Adrenal gland (tissue), 19 donors: ENCODE measurements around the gene MDFIC2. TPM values are rescaled to one million over a fixed set of nuclear protein-coding genes. Genes with fewer than 3 reads are reported as not detected.
A peak's percentile ranks its signal among the peaks of the same experiment; 100 is the strongest.

Experiments
- DNase-seq, 7 donors: peaks; one replicate each; pipeline ENCODE4 v3.0.0-alpha.2; 2019 to 2020
- H3K27ac ChIP-seq, 5 donors: fragments of 200-600 bp; sonication (generic) in 4 of 5; 1 replicate in 3 of 5; 2 replicates in 2 of 5; pipeline versions ENCODE4 v1.5.1 to v1.8.0; 2016 to 2020; ENCODE audit warnings: mild to moderate bottlenecking in 1 of 5
- H3K27me3 ChIP-seq: fragments of 200-600 bp; 2 replicates; pipeline ENCODE4 v1.8.0; 2021
- H3K36me3 ChIP-seq, 2 donors: fragments of 200-600 bp; replicated peaks in 1 of 2; 1 replicate in 1 of 2; 2 replicates in 1 of 2; pipeline versions ENCODE4 v1.5.1 to v1.8.0; 2018 to 2022
- H3K4me1 ChIP-seq, 2 donors: fragments of 200-600 bp; replicated peaks in 1 of 2; 1 replicate in 1 of 2; 2 replicates in 1 of 2; pipeline versions ENCODE4 v1.5.1 to v1.8.0; 2018 to 2021
- H3K4me3 ChIP-seq, 4 donors: fragments of 200-600 bp; sonication (generic) in 3 of 4; one replicate each; pipeline ENCODE4 v1.5.1; 2016 to 2018
- H3K9me3 ChIP-seq, 3 donors: fragments of 200-600 bp; sonication (generic) in 1 of 3; replicated peaks in 1 of 3; 1 replicate in 2 of 3; 2 replicates in 1 of 3; pipeline versions ENCODE4 v1.5.1 to v1.8.0; 2016 to 2021
- POLR2A ChIP-seq, 2 donors: fragments of 450-650 bp; IDR thresholded peaks; one replicate each; pipeline ENCODE4 v1.6.1; 2017; ENCODE audit warnings: antibody characterized with exemption in 2 of 2, mild to moderate bottlenecking in 2 of 2, moderate library complexity in 1 of 2
- WGBS, 4 donors: extraction: QIAGEN DNeasy Blood & Tissue Kit in 2 of 4; methylation state at CpG; one replicate each; pipeline versions ENCODE4 v1.1.5 to v1.1.7; 2013 to 2017; 5-methylcytosine and 5-hydroxymethylcytosine counted together
- intact Hi-C, 2 donors: fragments of 100-400 bp; cut with DNase I; formaldehyde crosslinking; loops; one replicate each; pipeline versions ENCODE4 v1.14.1 to v1.15.0; 2022 to 2023
- long read RNA-seq, 10 donors: library from polyadenylated mRNA in 3 of 10; unstranded in 2 of 10; stranded (forward) in 1 of 10; transcript quantifications; one replicate each; pipeline ENCODE4 v2.0.0 and lab custom pipeline, GENCODE V29; 2021 to 2026
- polyA plus RNA-seq, 3 donors: library from polyadenylated mRNA; stranded (reverse); fragments of 200-250 nt in 2 of 3; fragments of 350-450 nt in 1 of 3; fragmentation: Illumina TruSeq in 1 of 3; extraction: RNeasy Lipid Tissue Mini Kit (QIAGEN cat#74804) in 1 of 3; gene quantifications; one replicate each; pipeline ENCODE4 v1.2.3, GENCODE V29; 2013 to 2014
- total RNA-seq, 9 donors: library from RNA; depleted of rRNA in 4 of 9; stranded (reverse); fragments of >200 nt in 4 of 9; fragments of 120-200 nt in 1 of 9; fragmentation: NEBNext Ultra II Directional in 1 of 9; extraction: Animal tissue kit (Norgen Biotek cat#: 25700) in 1 of 9; gene quantifications; one replicate each; pipeline versions ENCODE4 v1.1.0 to v1.2.4, GENCODE V29; 2013 to 2023
- TF ChIP-seq, protein P1 (sequence below), 6 experiments: fragments of 450-650 bp in 4 of 6; fragments of 200-600 bp in 2 of 6; sonication (generic) in 1 of 6; IDR thresholded peaks; 1 replicate in 5 of 6; 2 replicates in 1 of 6; pipeline versions ENCODE4 v1.5.1 to v1.8.0; 2016 to 2021; ENCODE audit warnings: antibody characterized with exemption in 6 of 6, mild to moderate bottlenecking in 2 of 6, moderate library complexity in 1 of 6
- donor health status: healthy with polysubstance abuse.
- donor health status: Bipolar disorder and iron deficiency.
- donor health status: DM: yes; HTN: yes; CAD: no.
- donor health status: DM: no; HTN: no; CAD: no.
- donor health status: DM: no; HTN: no; CAD: no.
- donor health status: DM: yes; HTN: yes; CAD: no.

MDFIC2 gene
- total RNA-seq (not detected), polyA plus RNA-seq (not detected)
- long read RNA-seq, donor 1 = 0 reads
- long read RNA-seq, donor 2 = 0 reads
- long read RNA-seq, donor 3 = 0 reads
- long read RNA-seq, donor 4 = 0 reads
- long read RNA-seq, donor 5 = 0 reads
- long read RNA-seq, donor 6 = 0 reads
- long read RNA-seq, donor 7 = 0 reads
- long read RNA-seq, donor 8 = 0 reads
- long read RNA-seq, donor 9 = 0 reads
- long read RNA-seq, donor 10 = 0 reads

DNA sequence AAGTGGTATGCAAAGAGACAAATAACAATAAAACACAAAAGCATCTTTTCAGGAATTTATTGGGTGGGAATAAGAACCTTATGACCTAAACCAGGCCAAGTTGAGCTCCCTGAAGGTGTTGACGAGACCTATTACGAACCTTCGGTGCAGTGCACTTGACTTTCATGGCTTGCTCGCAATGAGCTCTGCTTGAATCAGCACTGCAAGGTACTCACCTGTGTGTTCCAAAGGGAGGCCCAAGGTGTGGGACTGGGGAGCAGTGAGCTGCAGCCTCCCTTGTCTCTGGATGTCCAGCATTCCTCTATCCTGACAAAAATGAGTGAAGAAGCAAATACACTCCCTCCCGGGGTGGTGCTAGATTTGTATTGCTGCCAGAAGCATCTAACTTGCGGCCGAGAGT, at the start of gene MDFIC2:
Gene MDFIC2, minus strand, starts transcription at position 303 of the 400 bp plus-strand sequence. CDS start 665 bp downstream, outside the sequence.
- H3K9me3 ChIP-seq = no peaks in the 10 kb centered on the region
- TF ChIP-seq POLR2A (IDR thresholded peaks at IDR 0.05) = no peak
- TF ChIP-seq, protein P1, sequence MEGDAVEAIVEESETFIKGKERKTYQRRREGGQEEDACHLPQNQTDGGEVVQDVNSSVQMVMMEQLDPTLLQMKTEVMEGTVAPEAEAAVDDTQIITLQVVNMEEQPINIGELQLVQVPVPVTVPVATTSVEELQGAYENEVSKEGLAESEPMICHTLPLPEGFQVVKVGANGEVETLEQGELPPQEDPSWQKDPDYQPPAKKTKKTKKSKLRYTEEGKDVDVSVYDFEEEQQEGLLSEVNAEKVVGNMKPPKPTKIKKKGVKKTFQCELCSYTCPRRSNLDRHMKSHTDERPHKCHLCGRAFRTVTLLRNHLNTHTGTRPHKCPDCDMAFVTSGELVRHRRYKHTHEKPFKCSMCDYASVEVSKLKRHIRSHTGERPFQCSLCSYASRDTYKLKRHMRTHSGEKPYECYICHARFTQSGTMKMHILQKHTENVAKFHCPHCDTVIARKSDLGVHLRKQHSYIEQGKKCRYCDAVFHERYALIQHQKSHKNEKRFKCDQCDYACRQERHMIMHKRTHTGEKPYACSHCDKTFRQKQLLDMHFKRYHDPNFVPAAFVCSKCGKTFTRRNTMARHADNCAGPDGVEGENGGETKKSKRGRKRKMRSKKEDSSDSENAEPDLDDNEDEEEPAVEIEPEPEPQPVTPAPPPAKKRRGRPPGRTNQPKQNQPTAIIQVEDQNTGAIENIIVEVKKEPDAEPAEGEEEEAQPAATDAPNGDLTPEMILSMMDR (IDR thresholded peaks at IDR 0.05) = no peak
- no peak for DNase-seq
- no peak within 1 kb of the TSS for H3K4me3 ChIP-seq
- WGBS, 4 donors = 71 to 74% (median 72%) methylated on average over 7 of the region's 7 CpGs
- intact Hi-C loops = no loop called here
- H3K27ac ChIP-seq = no peak within 1 kb of the TSS
- H3K36me3 ChIP-seq = no peaks in the 10 kb centered on the region
- no peaks in the 10 kb centered on the region for H3K27me3 ChIP-seq
- H3K4me1 ChIP-seq = no peaks in the 10 kb centered on the region

DNA sequence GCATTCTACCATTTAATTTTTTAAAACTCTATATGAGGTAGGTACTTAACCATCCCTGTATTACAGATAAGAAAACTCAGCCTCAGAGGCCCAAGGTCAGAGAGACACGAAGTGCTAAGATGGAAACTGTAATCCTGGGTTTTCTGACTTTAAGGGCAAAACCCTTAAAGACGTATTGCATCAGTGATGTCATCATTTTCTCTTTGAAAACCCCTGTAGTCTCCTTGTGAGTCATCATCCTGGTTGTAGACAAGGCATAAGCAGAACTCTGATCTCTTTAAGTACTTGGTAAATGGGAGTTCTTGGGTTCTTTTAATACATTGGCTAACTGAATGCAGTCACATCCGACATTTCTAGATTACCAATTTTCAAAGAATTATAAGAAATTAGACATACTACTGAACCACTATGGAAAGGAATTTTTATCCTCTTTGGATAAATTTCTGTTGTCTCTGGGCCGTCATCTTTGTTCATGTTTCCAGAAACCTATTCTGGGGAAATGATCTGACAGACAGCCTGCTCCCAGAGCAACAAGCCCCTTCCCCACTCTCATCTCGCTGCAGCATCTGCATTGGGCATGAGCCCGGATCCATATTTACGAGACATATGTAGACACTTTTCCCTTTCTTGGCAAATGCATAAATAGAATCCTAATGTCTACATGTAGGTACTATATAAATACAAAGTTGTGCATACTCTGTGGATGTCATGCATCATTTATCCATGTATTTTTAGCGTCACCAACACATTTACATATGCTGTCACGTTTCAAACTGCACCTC, 48.7 kb upstream of the MDFIC2 start:
- intact Hi-C loops = no loop called here
- H3K4me1 ChIP-seq = no peaks in the 10 kb centered on the region
- no peak for DNase-seq
- H3K27ac ChIP-seq = no peak overlapping the region
- 60 to 74% (median 64%) methylated on average over 9 of the region's 9 CpGs for WGBS, 4 donors
- no peak for TF ChIP-seq POLR2A (IDR thresholded peaks at IDR 0.05)
- TF ChIP-seq, protein P1 (IDR thresholded peaks at IDR 0.05) = no peak
- no peaks in the 10 kb centered on the region for H3K27me3 ChIP-seq
- no peaks in the 10 kb centered on the region for H3K9me3 ChIP-seq
- no peak overlapping the region for H3K4me3 ChIP-seq
- no peaks in the 10 kb centered on the region for H3K36me3 ChIP-seq

DNA sequence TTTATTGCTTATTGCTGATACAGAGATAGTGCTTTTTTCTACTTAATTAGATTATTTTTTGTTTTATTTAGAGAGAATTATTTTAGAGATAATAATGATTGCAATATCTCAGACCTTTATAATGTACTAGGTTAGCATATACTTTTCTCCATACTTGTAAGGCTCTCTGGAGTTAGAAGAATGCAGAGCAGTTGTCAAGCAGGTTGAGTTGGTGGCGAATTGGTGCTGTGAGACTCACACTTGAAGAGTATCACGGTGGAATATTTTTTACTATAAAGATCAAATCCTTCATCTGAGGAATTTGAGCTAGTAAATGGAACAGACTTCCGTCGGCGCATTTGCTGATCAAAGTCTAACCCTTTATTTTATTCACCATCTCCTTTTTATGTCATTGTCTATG, 47.3 kb upstream of the MDFIC2 start:
- Histone ChIP-seq H3K4me3 (no peak overlapping the region), H3K27ac (no peak overlapping the region), H3K27me3 (no peaks in the 10 kb centered on the region), H3K4me1 (no peaks in the 10 kb centered on the region), H3K9me3 (no peaks in the 10 kb centered on the region), H3K36me3 (no peaks in the 10 kb centered on the region)
- intact Hi-C loops = loop anchor here in 1 of 2 donors (10.0 kb wide), 1 partner anchor 295 kb away; no protein-coding TSS in a partner anchor
- no peak for DNase-seq
- TF ChIP-seq, protein P1 (IDR thresholded peaks at IDR 0.05) = no peak
- no peak for TF ChIP-seq POLR2A (IDR thresholded peaks at IDR 0.05)
- 77 to 85% (median 80%) methylated on average over 5 of the region's 5 CpGs for WGBS, 4 donors

DNA sequence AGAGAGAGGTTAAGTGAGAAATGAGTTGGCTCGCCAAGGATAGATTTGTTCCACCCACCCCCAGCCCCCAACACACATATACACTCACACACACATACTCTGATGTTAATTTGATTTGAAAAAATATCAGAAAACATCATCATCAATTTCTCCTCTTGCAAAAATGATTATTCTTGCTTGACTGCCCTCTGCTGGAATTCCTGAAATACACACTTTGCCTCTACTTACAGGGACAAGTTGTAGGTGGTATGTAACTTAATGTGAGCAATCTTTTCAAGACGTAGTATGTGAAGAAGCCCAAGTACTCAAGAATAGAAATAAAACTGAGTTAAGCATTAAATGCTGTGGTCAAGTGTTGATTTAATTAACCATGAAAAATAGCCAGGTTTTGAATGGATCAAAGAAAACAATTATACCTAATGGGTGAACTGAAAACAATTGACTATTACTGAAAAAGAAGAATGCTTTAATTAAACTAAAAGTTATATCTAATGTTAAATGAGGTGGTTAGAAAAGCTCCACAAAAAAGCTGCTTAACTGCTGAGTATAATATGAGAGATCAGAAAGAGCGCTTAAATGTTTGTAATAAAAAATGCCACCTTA, 46.6 kb upstream of the MDFIC2 start:
- intact Hi-C loops = loop anchor here in 1 of 2 donors (10.0 kb wide), 1 partner anchor 294 kb away; no protein-coding TSS in a partner anchor

More for the DNA sequence above, 46.6 kb upstream of the MDFIC2 start:
- no peaks in the 10 kb centered on the region for H3K27me3 ChIP-seq
- no peaks in the 10 kb centered on the region for H3K36me3 ChIP-seq
- DNase-seq = peak in 2 of 7 donors; percentile 2 to 7
- WGBS, 4 donors = 35 to 41% (median 39%) methylated on average over 3 of the region's 3 CpGs
- H3K4me3 ChIP-seq = no peak overlapping the region
- no peaks in the 10 kb centered on the region for H3K4me1 ChIP-seq
- no peak for TF ChIP-seq POLR2A (IDR thresholded peaks at IDR 0.05)
- TF ChIP-seq, protein P1 (IDR thresholded peaks at IDR 0.05) = peak; percentile 23 to 62 (median 49)
- H3K9me3 ChIP-seq = no peaks in the 10 kb centered on the region
- no peak overlapping the region for H3K27ac ChIP-seq
